Muscle of back (tissue), 11 donors: ENCODE results near the gene CORIN. TPM values are rescaled to one million over a fixed set of nuclear protein-coding genes. Genes with fewer than 3 reads are reported as not detected.

Source experiments
- DNase-seq, 3 donors: peaks; one replicate each; pipeline versions ENCODE4 v3.0.0 to v3.0.0-alpha.2; 2013
- polyA plus RNA-seq, 10 donors: library from polyadenylated mRNA; unstranded; fragments of 120-200 nt; gene quantifications; one replicate each; pipeline ENCODE4 v1.2.1, GENCODE V29; 2013; ENCODE audit not compliant: insufficient read length in 10 of 10

Gene CORIN
- polyA plus RNA-seq, 10 donors: 0.84 to 10.7 (median 1.4) TPM

DNA sequence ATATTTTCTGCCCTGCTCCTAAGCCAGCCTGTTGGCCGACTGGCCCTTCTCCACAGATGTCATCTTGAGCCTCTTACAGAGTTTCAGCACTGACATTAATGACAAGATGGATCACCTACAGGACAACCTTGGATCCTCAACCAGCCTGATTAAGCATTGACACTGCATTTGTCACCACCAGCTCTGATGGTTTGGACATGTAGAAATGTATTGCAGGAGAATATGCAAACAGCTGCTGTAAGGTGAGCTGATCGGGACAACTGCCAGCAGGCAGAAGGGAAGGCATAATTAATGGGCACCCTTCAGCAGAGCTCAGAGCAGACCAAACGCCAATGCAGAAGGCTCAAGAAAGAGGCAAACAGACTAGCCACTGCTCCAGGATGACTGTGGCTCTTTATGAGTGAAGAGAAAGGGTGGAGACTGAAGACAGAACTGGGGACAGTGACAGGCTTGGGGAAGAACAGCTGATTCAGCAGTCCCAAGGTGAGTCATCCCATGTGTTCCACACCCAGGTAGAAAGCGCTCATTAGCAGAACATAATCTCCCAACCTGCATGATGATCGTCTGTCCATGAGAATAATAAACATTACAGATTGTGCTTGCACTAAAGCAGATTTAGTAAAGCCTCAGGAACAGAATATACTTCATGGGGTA, 6.7 kb downstream of the CORIN start:
- DNase-seq: peak; percentile 14 to 52 (median 37)

DNA sequence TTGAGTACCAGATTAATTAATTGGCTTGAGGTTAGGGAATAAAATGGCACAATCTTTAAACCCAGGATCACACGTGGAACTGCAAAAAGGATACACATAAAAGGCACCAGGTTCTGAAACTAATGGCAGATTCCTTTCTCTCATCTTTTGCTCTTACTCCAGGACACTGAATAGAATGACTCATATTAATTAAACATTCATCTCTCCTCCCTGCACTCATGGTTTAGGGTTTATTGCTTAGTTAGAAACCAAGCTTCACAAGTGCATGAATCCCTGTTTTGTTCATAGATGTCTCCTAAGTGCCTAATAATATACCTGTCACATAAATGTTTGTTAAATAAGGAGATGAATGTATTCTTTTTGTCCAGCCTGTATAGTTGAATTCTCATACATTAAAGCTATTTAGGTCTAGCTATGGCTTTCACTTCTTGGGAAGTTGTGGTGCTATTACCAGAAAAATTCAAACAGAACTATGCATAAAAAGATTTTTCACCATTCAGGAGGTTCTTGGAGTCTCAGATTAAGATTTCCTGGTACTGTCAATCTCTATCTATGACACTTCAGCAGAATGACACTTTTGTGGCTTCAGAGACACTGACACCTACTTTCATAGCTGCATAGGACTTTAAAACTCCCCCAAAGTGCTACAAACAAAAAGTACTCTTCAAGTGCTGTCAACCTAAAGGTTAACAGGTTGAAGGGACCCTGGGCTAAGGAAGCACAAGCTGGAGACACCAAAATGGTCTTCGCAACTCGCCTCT, 7.4 kb downstream of the CORIN start:
- DNase-seq: no peak

DNA sequence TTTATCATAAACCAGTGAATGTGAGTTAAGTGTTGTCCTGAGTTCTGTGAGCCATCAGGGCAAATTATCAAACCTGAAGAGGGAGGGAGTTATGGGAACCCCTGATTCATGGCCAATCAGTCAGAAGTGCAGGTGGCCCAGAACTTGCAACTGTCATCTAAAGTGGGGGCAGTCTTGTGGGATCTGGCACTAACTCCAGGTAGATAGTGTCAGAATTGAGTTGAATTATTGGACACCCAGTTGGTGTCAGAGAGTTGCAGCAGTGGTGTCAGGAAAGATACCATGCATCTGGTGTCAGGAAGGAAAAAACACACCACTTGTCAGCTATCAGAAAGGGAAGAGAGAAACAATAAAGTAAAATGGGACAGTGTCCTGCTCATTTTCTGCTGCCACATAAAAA, 8.4 kb downstream of the CORIN start:
- no peak for DNase-seq

DNA sequence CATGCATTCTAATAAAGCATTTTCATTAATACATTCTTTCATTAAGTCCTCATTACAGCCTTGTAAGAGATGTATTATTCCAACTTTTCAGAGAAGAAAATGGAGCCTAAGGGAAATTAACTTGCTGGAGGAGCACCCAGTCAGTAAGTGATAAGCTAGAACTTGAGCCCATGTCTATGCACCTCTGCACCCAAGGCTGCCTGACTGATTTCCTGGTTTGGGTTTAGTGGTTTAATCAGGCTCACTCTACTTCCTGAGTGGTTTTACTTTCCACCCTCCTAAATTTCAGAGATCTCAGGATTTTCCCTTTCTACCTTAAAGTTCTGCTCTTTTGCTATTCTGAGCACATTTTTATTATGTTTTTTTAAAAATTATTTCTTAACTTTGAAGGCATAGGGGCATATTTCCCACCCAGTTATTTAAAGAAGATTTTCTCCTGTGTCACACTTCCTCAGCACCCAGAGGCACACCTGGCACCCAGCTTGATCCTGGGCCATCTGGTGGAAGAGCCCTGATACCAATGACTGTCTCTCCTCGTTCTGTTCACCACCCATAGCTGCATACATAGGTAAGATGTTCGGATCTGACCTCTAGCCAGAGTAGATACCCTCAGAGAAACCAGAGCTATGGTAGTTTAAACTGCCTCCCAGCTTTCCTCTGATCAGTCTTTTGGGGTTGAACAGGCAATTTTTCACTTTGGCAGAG, 10.4 kb downstream of the CORIN start:
- DNase-seq: no peak

DNA sequence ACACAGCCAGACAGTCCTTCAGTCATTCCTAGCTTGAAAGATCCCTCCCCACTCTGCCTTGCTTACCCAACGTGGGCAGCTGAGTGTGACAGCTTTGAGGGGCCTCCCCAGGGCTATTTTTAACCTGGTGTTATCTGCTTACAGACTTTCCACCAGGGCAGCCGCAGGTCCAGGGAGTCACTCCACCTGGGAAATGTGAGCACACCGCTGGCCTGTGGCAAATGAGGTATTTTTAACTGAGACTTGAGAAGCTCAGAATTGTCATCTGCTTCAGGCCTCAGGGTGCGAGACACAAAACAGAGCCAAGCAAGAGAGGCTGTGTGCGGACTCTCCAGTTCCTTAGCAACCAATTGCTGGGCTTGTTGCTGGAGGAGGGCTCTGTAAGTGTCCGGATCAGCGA, 13.0 kb downstream of the CORIN start:
- DNase-seq: peak in 2 of 3 donors; percentile 24 to 34

DNA sequence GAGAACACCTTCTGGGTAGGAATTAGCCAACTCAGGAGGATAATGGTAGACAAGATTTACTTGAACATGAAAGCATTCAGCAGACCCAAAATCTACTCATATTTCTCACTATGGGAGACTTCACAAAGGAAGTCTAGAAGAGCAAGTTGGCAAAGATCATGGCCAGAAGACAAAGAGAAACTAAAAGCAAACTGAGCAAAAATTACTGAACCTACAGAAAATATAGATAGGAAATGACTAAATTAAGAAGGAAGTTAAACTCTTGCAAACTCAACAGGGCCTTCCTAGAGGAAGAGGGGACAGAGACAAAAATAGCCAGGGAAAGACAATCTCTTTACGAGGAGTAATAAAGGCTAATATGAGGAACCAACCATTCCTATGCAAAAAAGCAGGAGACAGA, 18.7 kb downstream of the CORIN start:
- DNase-seq: no peak

DNA sequence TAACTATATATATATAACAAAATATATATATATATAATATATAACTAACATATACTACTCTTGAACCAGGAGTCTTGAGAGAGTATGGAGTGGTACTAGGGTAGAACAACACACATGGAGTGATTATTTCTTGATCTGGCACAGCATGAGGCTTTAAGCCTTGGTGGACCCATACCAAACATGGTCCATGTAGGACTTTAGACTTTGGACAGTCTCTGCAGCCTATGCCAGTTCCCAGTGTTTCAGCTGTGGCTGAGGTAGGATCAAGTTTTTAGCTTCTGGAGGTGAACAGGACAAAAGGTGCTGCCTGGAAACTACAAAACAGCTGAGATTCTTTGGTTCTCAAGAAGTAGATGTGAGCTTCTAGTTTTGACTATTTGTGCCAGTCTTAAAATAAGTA, 20.6 kb downstream of the CORIN start:
- DNase-seq: no peak

DNA sequence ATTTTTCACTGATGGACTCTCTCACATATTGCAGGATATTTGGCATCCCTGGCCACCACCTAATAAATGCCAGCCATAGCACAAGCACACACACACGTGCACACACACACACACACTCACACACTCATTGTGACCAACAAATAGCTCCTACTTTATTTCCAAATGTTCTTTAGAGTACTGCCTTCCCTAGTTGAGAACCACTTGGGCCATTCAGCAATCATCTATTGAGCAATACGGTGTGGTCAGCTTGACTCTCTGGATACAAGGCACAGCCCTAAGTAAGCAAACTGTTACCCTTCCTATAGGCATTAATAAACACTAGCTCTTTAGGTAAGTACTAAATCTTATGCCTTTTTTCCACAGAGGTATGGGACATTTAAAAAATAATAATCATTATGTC, 21.1 kb downstream of the CORIN start:
- DNase-seq: no peak

DNA sequence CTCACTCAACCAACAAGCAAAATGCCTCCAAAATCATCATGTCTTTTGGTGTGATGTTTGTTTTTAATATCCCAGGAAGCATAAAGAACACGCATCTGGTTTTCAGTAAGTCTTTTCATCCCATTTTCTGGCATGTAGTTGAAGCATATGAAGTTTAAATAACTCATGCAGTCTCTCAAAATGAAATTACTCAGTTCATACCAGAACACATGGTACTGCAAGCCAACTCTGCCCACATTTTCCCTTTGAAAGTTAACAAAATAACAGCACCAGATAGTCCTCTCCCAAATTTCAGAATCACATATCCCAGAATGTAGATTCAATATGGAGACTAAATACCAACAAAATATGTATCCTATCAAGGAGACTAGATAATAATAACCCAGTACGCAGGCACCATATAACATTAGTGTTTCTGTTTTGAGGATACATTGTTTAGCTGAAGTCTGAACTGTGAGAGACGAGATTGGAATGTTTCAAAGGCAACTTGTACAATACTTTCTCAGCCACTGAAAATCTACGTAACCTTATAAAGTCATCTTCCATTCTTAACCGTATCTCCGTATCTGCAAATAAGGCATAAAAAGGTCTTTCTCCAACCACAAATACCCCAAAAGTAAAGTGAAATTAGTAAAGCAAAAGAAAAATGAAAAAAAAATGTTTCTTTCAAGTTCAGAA, 23.1 kb downstream of the CORIN start:
- peak in 1 of 3 donors; percentile 49 for DNase-seq

DNA sequence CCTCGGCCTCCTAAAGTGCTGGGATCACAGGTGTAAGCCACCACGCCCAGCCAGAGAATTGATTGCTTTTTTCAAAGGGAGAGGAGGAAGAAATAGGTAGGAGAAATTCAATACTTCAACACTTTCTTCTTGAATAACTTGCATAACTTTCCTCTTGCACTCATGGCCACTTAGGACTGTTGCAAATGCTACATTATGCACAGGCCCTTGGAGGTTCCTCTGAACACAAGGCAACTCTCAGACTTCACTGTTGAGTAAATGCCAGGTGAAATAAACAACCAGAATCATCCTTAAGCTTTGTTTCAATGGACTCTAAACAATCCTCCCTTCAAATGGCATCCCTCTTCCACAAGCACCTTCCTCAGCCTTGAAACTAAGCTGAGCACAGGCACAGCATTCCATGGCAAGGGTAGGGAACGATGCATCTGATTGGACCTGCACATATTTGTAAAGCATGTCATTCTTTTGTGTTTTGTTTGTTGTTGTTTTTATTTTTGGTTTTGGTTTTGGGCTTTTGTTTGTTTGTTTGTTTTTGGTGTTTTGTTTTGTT, 28.1 kb downstream of the CORIN start:
- no peak for DNase-seq

DNA sequence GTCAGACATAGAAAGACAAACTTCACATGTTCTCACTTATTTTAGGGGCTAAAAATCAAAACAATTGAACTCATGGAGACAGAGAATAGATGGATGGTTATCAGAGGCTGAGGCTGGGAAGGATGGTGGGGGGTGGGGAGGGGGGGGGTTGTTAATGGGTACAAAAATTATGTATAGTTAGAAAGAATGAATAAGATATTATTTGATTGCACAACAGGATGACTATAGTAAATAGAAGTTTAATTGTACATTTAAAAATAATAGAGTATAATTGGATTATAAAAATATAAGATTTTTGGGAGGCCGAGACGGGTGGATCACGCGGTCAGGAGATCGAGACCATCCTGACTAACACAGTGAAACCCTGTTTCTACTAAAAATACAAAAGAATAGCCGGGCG, 33.3 kb downstream of the CORIN start:
- DNase-seq: no peak

DNA sequence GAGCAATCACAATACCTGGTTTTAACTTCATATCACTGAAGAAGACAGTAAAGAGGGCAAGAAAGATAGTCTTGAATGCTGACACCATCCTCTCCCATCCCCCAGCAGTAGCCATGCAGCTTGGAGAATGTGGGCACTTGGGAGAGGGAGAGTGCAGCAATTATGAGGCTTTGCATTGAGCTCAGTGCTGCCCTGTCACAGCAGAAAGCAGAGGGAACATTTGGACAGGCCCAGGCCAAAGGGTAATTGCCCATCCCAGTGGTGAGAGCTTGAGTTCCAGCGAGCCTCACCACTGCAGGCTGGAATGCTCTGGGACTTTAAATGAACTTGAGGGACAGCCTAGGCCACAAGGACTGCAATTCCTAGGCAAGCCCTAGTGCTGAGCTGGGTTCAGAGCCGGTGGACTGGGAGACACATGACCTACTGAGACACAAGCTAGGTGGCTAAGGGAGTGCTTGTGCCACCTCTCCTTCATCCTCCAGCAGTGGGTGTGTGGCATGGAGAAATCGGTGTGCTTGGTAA, 36.3 kb downstream of the CORIN start:
- DNase-seq: no peak

DNA sequence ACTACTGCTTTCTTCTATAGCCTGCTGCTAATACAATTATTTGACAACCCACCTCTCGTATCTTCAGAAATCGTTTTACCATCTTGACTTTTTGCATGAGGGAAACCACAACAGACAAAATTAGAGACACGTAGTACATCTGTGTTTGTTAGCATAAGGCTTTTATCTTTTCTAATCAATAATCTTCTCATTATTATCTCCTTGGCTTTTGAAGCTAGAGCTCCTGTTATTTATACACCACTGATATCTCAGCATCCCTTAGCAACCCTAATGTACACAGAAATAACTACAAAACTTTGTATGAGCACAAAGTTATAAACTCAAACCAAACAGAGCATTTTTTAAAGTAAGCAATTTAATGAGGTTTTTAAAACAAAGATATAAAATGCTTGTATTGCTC, 39.7 kb downstream of the CORIN start:
- no peak for DNase-seq

DNA sequence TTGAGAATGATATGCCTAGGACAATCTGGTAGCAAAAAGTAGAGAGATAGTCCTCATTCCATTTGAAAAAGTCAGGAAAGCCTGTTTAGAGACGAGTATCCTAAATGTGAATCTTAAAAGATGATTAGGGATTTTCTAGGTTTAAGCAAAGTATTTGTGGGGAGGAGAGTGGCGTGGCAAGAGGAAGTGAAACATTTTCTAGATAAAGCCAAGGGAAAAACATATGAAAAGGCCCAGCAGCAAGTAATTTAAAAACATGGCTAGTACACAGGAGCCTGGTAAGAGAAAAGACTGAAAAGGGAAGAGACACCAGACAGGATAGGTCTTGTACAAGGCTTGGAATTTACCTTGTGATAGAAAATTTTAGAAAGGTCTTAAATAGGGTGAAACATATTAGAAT, 45.9 kb downstream of the CORIN start:
- DNase-seq: no peak

DNA sequence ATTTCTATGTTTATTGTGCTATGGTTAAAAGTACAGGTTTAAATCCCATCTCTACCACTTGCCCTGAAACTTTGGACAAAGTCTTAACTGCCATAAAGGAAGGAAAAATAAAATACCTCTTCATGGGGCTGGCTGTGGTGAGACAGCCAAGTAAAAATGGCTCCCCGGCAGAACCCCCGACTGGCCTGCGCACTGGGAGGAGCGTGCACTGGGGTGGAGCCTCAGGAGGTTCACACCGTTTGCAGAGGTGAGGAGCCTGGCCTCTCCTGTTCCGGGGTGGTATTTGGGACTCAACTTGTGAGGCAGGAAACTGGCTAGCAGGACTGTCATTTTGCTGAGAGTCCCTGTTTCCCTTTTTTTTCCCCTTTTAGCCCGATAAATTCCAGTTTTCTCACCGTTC, 47.8 kb downstream of the CORIN start:
- DNase-seq: no peak

DNA sequence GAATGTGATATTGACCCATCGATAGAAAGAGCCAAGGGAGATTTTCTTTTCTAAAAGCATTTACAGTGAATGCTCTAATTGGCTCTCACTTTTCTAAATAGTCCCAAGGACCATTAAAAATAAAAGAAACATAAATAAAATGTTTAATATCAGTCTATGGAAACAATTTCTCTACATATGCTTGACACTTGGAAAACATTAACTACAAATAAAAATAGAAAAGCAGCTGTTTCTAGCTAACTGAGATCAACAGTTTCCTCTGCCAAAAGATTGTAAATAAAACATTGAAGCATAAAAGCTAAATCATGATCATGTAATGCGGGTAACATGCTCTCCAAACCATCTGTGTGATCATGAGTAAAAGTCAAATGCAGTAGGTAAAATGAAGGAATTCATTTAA, 49.7 kb downstream of the CORIN start:
- DNase-seq: peak; percentile 12 to 65 (median 36)

DNA sequence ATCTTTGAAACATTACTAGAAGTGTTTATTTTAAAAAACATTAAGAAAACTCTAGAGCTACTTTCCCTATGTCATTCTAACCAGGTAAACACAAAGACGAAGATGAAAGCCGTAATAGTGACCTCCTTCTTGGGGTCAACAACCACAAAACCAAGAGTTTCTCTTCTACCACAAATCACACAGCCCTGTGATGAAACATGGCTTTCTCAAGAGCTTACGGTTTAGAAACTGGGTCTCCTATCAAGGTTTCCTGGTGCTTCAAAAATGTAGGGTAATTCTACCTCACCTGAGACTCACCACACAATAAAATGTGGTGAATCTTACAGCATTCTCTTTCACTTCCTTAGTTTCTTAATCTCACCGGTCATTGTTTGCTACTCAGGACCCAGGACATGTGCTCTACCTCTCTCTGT, 50.9 kb downstream of the CORIN start:
- DNase-seq: no peak

DNA sequence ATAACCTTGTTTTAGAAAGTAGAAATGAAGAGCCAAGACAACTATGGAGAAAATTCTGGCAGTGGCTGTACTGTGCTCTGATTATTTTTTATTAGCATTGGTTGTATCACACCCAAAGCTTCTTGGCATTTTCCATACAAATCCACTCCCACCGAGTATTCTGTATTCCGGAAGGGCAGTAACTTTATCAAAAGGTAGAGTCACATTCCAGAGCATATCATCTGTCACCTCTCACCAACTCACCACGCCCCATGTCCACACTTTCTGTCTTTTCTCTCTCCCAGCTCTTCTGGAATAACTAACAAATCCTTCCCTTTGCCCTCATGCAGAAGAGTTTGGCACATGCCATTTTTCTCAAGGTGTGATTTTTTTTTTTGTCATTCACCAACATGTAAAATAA, 52.7 kb downstream of the CORIN start:
- no peak for DNase-seq

DNA sequence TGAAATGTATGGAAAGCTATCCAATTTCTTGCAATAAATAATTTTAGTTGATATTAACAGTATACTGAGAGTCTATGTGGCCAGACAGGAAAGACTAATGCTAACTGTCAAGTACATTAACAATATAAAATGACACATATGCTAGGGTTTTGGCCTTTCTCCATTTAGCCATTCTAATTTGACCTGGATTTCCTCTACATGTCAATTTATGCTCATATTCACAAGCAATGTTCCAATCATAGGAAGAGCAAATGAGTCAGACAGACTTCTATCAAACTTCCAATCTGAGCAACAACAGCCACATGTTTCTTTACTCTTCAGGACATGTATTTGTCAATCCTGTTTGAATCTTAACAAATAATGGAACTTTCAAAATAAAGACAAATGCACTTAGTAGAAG, 53.6 kb downstream of the CORIN start:
- no peak for DNase-seq

DNA sequence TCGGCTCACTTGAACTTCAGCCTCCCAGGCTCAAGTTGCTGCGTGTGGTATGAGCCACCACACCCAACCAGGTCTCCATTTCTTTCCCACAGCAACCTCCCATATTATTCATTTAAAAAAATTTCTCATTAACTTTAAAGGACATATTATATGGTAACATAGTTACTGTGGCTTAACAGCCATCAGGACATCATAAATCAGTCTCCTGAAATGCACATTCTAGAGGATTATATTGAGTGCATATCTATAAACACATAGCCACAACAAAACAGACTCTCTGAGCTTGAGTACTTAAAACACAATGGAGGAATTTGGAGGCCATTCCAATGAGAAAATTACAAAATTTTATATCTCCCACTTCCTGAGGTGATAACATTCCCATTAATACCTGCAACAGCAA, 61.5 kb downstream of the CORIN start:
- DNase-seq: no peak

DNA sequence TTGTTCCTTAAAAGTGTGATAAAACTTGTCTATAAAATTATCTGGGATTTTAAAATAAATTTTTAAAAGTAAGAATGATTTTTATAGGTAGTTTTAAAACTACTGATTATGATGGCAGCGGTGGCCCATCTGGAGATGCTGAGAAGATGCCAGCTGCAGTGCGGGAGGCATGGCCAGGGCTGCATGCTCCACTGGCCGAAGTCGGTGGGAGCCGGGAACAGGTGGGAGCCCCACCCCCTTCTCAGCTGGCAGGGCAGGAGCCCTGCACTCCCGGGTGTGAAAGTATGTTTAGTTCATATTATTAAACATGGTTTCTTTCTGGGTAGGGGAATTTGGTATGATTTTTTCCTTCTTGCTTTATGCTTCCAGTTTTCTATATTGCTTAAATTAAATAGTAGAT, 63.8 kb downstream of the CORIN start:
- DNase-seq: no peak

DNA sequence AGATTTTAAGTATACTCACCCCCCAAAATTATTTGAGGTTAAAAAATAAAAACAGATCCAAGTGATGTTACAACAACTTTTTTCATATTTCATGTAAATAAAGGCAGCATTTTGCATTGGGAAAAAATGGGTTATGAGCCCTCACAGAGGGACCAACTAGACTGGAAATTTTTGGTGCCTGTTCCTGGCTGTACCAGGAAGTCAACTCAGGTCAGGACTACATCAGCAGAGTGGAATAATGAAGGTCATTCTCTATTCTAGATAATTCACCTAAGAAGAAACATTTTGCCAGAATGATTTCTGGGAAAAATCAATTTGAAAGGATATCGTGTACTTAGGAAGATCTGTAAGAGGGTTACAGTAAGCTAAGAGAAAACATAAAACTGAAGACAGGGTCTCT, 66.8 kb downstream of the CORIN start:
- DNase-seq: no peak
